Measurements from ENCODE around the gene ATM.

GRCh38 chr11:108368134-108368533 is 145.3 kb downstream of the ATM start:
- TF ChIP-seq CTCF (conservative IDR thresholded peaks at IDR 0.05 in 1 of 2, IDR thresholded peaks at IDR 0.05 in 1 of 2; ENCODE audit: extremely low read depth in 1 of 2, insufficient read depth in 1 of 2, low read depth in 1 of 2, low read length in 2 of 2) (no peak), EZH2 (IDR thresholded peaks at IDR 0.05; ENCODE audit: borderline replicate concordance, low read length) (no peak)
